ENCODE results near the gene ABHD2. TPM values are rescaled to one million over a fixed set of nuclear protein-coding genes. Genes with fewer than 3 reads are reported as not detected.

The ABHD2 gene
- total RNA-seq, 1 experiment from 2014 or later = 15.6 TPM

DNA sequence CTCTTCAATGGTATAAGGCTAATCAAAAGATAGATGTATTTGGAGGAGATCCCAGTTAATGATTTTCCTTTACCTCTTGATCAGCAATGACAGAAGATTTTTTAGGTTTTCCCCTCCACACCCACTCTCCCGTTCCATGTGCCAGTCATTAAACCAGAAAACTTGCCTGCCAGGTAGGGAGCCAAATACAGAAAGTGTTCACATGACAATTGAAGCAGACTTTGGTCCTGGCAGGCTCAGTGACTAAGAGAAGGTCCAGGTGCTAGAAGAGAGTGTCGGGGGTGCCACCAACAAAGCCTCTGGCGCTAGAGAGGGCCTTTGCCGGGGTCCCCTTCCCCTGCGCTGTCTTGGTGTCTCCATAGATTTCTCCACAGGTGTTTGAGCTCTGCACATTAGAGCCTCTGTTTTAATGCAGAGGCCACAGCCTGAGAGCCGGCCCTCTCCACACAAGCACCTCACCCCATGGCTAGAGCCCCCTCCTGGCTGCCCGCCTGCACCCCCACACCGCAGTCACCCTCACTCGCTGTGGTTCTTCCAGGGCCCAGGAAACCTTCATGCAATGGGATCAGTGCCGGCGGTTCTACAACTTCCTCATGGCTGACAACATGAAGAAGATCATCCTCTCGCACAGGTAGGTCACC lies 96.8 kb downstream of the ABHD2 start:
- Histone ChIP-seq H3K4me2 (ENCODE audit: insufficient read depth, insufficient read length, low read length) (no peak overlapping the region), H3K9me3 (ENCODE audit: control insufficient read depth, low read depth, low read length) (no peaks in the 10 kb centered on the region), H4K5ac (ENCODE audit: insufficient read length, low read depth, low read length) (no peak overlapping the region), H3K27me3 (ENCODE audit: insufficient read depth, low read length) (no peaks in the 10 kb centered on the region), H3K18ac (ENCODE audit: insufficient read length, low read depth, low read length) (no peak overlapping the region), H3K14ac (ENCODE audit: insufficient read depth, low read length) (no peak overlapping the region), H2BK15ac (ENCODE audit: low read depth, low read length) (no peak overlapping the region), H3K9ac (ENCODE audit: extremely low read depth, insufficient read length, low read length) (no peak overlapping the region), H3T11ph (ENCODE audit: low read length) (no peak overlapping the region), H3K4me1 (ENCODE audit: insufficient read depth, low read length) (no peaks in the 10 kb centered on the region), H2BK12ac (ENCODE audit: insufficient read length, low read depth, low read length) (no peak overlapping the region), H3K23me2 (ENCODE audit: insufficient read length, low read depth, low read length, poor library complexity, severe bottlenecking) (no peaks in the 10 kb centered on the region), H2AK5ac (ENCODE audit: insufficient read length, low read length) (no peak overlapping the region), H2AFZ (ENCODE audit: low read length) (no peak overlapping the region), H4K8ac (replicated peaks; ENCODE audit: insufficient read length, low read depth, low read length) (no peak overlapping the region), H4K91ac (ENCODE audit: insufficient read length, low read depth, low read length) (no peak overlapping the region), H3K56ac (ENCODE audit: insufficient read length, low read depth, low read length) (no peak overlapping the region), H2BK120ac (ENCODE audit: low read depth, low read length, poor library complexity, severe bottlenecking) (no peak overlapping the region), H4K20me1 (ENCODE audit: control insufficient read depth, insufficient read depth, insufficient read length) (no peaks in the 10 kb centered on the region), H3K79me1 (ENCODE audit: insufficient read depth, low read depth, low read length, poor library complexity, severe bottlenecking) (no peaks in the 10 kb centered on the region), H2BK20ac (ENCODE audit: low read depth, low read length, poor library complexity, severe bottlenecking) (no peak overlapping the region), H3K4ac (ENCODE audit: low read depth, low read length) (no peak overlapping the region), H2BK5ac (ENCODE audit: insufficient read length, low read length) (no peak overlapping the region), H3K79me2 (ENCODE audit: insufficient read depth, low read length) (no peaks in the 10 kb centered on the region), H3K23ac (ENCODE audit: insufficient read length, low read depth, low read length) (no peak overlapping the region), H3K27ac (ENCODE audit: insufficient read length, low read depth, low read length) (no peak overlapping the region)
- WGBS (ENCODE audit: extremely low coverage, insufficient read length, low lambda C conversion rate) = no CpG with 5 or more reads among the region's 12 CpGs
- TF ChIP-seq, protein P1, sequence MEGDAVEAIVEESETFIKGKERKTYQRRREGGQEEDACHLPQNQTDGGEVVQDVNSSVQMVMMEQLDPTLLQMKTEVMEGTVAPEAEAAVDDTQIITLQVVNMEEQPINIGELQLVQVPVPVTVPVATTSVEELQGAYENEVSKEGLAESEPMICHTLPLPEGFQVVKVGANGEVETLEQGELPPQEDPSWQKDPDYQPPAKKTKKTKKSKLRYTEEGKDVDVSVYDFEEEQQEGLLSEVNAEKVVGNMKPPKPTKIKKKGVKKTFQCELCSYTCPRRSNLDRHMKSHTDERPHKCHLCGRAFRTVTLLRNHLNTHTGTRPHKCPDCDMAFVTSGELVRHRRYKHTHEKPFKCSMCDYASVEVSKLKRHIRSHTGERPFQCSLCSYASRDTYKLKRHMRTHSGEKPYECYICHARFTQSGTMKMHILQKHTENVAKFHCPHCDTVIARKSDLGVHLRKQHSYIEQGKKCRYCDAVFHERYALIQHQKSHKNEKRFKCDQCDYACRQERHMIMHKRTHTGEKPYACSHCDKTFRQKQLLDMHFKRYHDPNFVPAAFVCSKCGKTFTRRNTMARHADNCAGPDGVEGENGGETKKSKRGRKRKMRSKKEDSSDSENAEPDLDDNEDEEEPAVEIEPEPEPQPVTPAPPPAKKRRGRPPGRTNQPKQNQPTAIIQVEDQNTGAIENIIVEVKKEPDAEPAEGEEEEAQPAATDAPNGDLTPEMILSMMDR (conservative IDR thresholded peaks at IDR 0.05) = no peak
- peaks cover 0 to 10% (median 0%) of the 10 kb centered on the region in 3 experiments; a peak in 2 of 7 replicates for H3K36me3 Mint-ChIP-seq (ENCODE audit: insufficient read depth in 1 of 3, low read depth in 3 of 3)
- no peaks in the 10 kb centered on the region for H3K9me3 Mint-ChIP-seq
- DNase-seq = no peak
- no peaks in the 10 kb centered on the region for H3K27me3 Mint-ChIP-seq (ENCODE audit: low read depth)
- no peak overlapping the region for H3K4me3 Mint-ChIP-seq
- peak overlapping the region in 2 of 3 experiments; percentile 12 to 44; a peak in 3 of 7 replicates for H3K27ac Mint-ChIP-seq
- no peaks in the 10 kb centered on the region for H3K4me1 Mint-ChIP-seq
